Hepatocyte (in vitro differentiated cells): ENCODE results near the gene SHTN1.

ENCODE experiments used
- EZH2 ChIP-seq: fragments of 200-600 bp; sonication (generic); IDR thresholded peaks from 2 replicates; pipeline ENCODE4 v1.6.1; 2016; ENCODE audit warnings: antibody characterized with exemption, mild to moderate bottlenecking, borderline replicate concordance
- TF ChIP-seq, protein P1 (sequence below): fragments of 200-600 bp; sonication (generic); IDR thresholded peaks from 2 replicates; pipeline ENCODE4 v1.5.1; 2016; ENCODE audit warnings: antibody characterized with exemption, mild to moderate bottlenecking; ENCODE audit not compliant: poor library complexity

DNA sequence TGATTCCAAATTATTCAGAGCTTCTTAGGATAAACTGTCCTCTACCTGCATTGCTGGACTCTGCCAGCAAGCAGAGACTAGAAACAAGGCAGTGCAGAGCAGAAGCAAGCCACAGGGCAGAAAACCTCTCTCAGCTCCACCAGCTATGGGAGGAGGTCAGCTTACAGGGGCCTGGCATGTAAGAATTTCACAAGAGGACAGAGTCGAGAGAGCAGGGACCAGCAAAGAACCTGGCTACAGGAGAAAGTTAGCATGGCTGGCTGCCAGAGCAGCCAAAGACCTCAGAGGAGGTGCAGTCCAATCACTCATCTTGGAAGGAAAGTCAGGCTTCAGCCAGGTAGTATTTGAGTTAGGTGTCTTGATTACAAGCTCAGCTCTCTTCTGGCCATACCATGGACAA lies 92.8 kb downstream of the SHTN1 start:
- TF ChIP-seq, protein P1, sequence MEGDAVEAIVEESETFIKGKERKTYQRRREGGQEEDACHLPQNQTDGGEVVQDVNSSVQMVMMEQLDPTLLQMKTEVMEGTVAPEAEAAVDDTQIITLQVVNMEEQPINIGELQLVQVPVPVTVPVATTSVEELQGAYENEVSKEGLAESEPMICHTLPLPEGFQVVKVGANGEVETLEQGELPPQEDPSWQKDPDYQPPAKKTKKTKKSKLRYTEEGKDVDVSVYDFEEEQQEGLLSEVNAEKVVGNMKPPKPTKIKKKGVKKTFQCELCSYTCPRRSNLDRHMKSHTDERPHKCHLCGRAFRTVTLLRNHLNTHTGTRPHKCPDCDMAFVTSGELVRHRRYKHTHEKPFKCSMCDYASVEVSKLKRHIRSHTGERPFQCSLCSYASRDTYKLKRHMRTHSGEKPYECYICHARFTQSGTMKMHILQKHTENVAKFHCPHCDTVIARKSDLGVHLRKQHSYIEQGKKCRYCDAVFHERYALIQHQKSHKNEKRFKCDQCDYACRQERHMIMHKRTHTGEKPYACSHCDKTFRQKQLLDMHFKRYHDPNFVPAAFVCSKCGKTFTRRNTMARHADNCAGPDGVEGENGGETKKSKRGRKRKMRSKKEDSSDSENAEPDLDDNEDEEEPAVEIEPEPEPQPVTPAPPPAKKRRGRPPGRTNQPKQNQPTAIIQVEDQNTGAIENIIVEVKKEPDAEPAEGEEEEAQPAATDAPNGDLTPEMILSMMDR, result no peak
- TF ChIP-seq EZH2, result no peak
